ENCODE data around the gene THPO.

Gene THPO

GRCh38 chr3:184361932-184362667, 15.9 kb downstream of the THPO start:
- Mint-ChIP-seq H3K9me3 (no peaks in the 10 kb centered on the region), H3K27ac (peak overlapping the region; percentile 95), H3K27me3 (no peaks in the 10 kb centered on the region), H3K36me3 (ENCODE audit: low read depth) (peaks cover 32% of the 10 kb centered on the region), H3K4me1 (ENCODE audit: low read depth) (peaks cover 42% of the 10 kb centered on the region), H3K4me3 (peak overlapping the region; percentile 99)

GRCh38 chr3:184361532-184361931, 16.5 kb downstream of the THPO start, which contains the start of the genes CLCN2 and POLR2H:
TSS of gene CLCN2 (minus strand) at chr3:184361605. CDS start at chr3:184361479, 126 bp downstream.
TSS of gene POLR2H (plus strand) at chr3:184361710. CDS start at chr3:184363493, 1,783 bp downstream.
- H3K4me1 Mint-ChIP-seq (ENCODE audit: low read depth) = peaks cover 39% of the 10 kb centered on the region

GRCh38 chr3:184360929-184361531, 17.0 kb downstream of the THPO start:
- H3K27ac Mint-ChIP-seq = peak overlapping the region; percentile 45
- H3K27me3 Mint-ChIP-seq = no peaks in the 10 kb centered on the region
- peaks cover 35% of the 10 kb centered on the region for H3K4me1 Mint-ChIP-seq (ENCODE audit: low read depth)
- peaks cover 23% of the 10 kb centered on the region for H3K36me3 Mint-ChIP-seq (ENCODE audit: low read depth)
- no peaks in the 10 kb centered on the region for H3K9me3 Mint-ChIP-seq
- H3K4me3 Mint-ChIP-seq = peak overlapping the region; percentile 88

More at GRCh38 chr3:184361532-184361931, 16.5 kb downstream of the THPO start, which contains the start of the genes CLCN2 and POLR2H:
- no peaks in the 10 kb centered on the region for H3K9me3 Mint-ChIP-seq
- peaks cover 27% of the 10 kb centered on the region for H3K36me3 Mint-ChIP-seq (ENCODE audit: low read depth)
- peak within 1 kb of the TSS; percentile 99 for H3K4me3 Mint-ChIP-seq
- peak within 1 kb of the TSS; percentile 95 for H3K27ac Mint-ChIP-seq
- H3K27me3 Mint-ChIP-seq = no peaks in the 10 kb centered on the region

GRCh38 chr3:184360070-184360928, 17.7 kb downstream of the THPO start:
- peaks cover 32% of the 10 kb centered on the region for H3K4me1 Mint-ChIP-seq (ENCODE audit: low read depth)
- H3K27me3 Mint-ChIP-seq = no peaks in the 10 kb centered on the region
- no peaks in the 10 kb centered on the region for H3K9me3 Mint-ChIP-seq
- H3K36me3 Mint-ChIP-seq (ENCODE audit: low read depth) = peaks cover 21% of the 10 kb centered on the region
- peak overlapping the region; percentile 88 for H3K4me3 Mint-ChIP-seq
- H3K27ac Mint-ChIP-seq = peak overlapping the region; percentile 45

- no peak overlapping the region for H3K4me3 Mint-ChIP-seq
- H3K27ac Mint-ChIP-seq = no peak overlapping the region
Observed at GRCh38 chr3:184359610-184360009, 18.4 kb downstream of the THPO start.

GRCh38 chr3:184358921-184359350, 19.1 kb downstream of the THPO start:
- no peaks in the 10 kb centered on the region for H3K27me3 Mint-ChIP-seq
- H3K36me3 Mint-ChIP-seq (ENCODE audit: low read depth) = peaks cover 13% of the 10 kb centered on the region
- peaks cover 19% of the 10 kb centered on the region for H3K4me1 Mint-ChIP-seq (ENCODE audit: low read depth)
- H3K4me3 Mint-ChIP-seq = no peak overlapping the region
- no peak overlapping the region for H3K27ac Mint-ChIP-seq
- H3K9me3 Mint-ChIP-seq = no peaks in the 10 kb centered on the region

More at GRCh38 chr3:184359610-184360009, 18.4 kb downstream of the THPO start:
- Mint-ChIP-seq H3K27me3 (no peaks in the 10 kb centered on the region), H3K4me1 (ENCODE audit: low read depth) (peaks cover 25% of the 10 kb centered on the region), H3K9me3 (no peaks in the 10 kb centered on the region), H3K36me3 (ENCODE audit: low read depth) (peaks cover 18% of the 10 kb centered on the region)

GRCh38 chr3:184358124-184358767, 19.8 kb downstream of the THPO start:
- H3K4me1 Mint-ChIP-seq (ENCODE audit: low read depth) = peaks cover 13% of the 10 kb centered on the region
- H3K4me3 Mint-ChIP-seq = no peak overlapping the region
- no peak overlapping the region for H3K27ac Mint-ChIP-seq

GRCh38 chr3:184357248-184358123, 20.5 kb downstream of the THPO start:
- Mint-ChIP-seq H3K9me3 (no peaks in the 10 kb centered on the region), H3K27me3 (no peaks in the 10 kb centered on the region), H3K4me3 (no peak overlapping the region), H3K4me1 (ENCODE audit: low read depth) (peaks cover 12% of the 10 kb centered on the region), H3K27ac (no peak overlapping the region), H3K36me3 (ENCODE audit: low read depth) (peaks cover 6% of the 10 kb centered on the region)

More at GRCh38 chr3:184358124-184358767, 19.8 kb downstream of the THPO start:
- H3K36me3 Mint-ChIP-seq (ENCODE audit: low read depth) = peaks cover 7% of the 10 kb centered on the region
- no peaks in the 10 kb centered on the region for H3K27me3 Mint-ChIP-seq
- H3K9me3 Mint-ChIP-seq = no peaks in the 10 kb centered on the region

- Mint-ChIP-seq H3K4me1 (ENCODE audit: low read depth) (peaks cover 6% of the 10 kb centered on the region), H3K36me3 (ENCODE audit: low read depth) (peaks cover 6% of the 10 kb centered on the region), H3K9me3 (no peaks in the 10 kb centered on the region), H3K27ac (no peak overlapping the region), H3K4me3 (no peak overlapping the region), H3K27me3 (no peaks in the 10 kb centered on the region)
Observed at GRCh38 chr3:184355261-184356040, 22.6 kb downstream of the THPO start.

- Mint-ChIP-seq H3K27ac (no peak overlapping the region), H3K9me3 (no peaks in the 10 kb centered on the region), H3K4me3 (no peak overlapping the region), H3K27me3 (no peaks in the 10 kb centered on the region), H3K36me3 (ENCODE audit: low read depth) (peaks cover 6% of the 10 kb centered on the region), H3K4me1 (ENCODE audit: low read depth) (no peaks in the 10 kb centered on the region)
Observed at GRCh38 chr3:184354754-184355153, 23.3 kb downstream of the THPO start.

- H3K4me3 Mint-ChIP-seq = no peak overlapping the region
Observed at GRCh38 chr3:184354121-184354728, 23.8 kb downstream of the THPO start.

GRCh38 chr3:184353546-184353941, 24.5 kb downstream of the THPO start:
- no peak overlapping the region for H3K27ac Mint-ChIP-seq
- H3K36me3 Mint-ChIP-seq (ENCODE audit: low read depth) = peaks cover 6% of the 10 kb centered on the region
- no peaks in the 10 kb centered on the region for H3K9me3 Mint-ChIP-seq
- no peak overlapping the region for H3K4me3 Mint-ChIP-seq
- no peaks in the 10 kb centered on the region for H3K4me1 Mint-ChIP-seq (ENCODE audit: low read depth)
- H3K27me3 Mint-ChIP-seq = no peaks in the 10 kb centered on the region

More at GRCh38 chr3:184354121-184354728, 23.8 kb downstream of the THPO start:
- H3K4me1 Mint-ChIP-seq (ENCODE audit: low read depth) = no peaks in the 10 kb centered on the region
- H3K9me3 Mint-ChIP-seq = no peaks in the 10 kb centered on the region
- no peaks in the 10 kb centered on the region for H3K27me3 Mint-ChIP-seq
- H3K36me3 Mint-ChIP-seq (ENCODE audit: low read depth) = peaks cover 6% of the 10 kb centered on the region
- H3K27ac Mint-ChIP-seq = no peak overlapping the region
